Mesendoderm (in vitro differentiated cells): ENCODE data around the gene HABP4.

ENCODE experiments used
- DNase-seq: peaks from one replicate; pipeline ENCODE4 v3.0.0; 2013
- H2AK5ac ChIP-seq: 2 replicates; pipeline ENCODE4 v1.6.1; 2013; ENCODE audit warnings: low read length, inconsistent platforms
- H2BK120ac ChIP-seq: 2 replicates; pipeline ENCODE4 v1.6.1; 2013; ENCODE audit warnings: low read depth, mild to moderate bottlenecking, low read length, moderate library complexity, mixed read lengths
- H2BK15ac ChIP-seq: replicated peaks from 2 replicates; pipeline ENCODE4 v1.6.1; 2013; ENCODE audit warnings: low read depth, mild to moderate bottlenecking, moderate library complexity
- H2BK5ac ChIP-seq: 2 replicates; pipeline ENCODE4 v1.6.1; 2013; ENCODE audit warnings: low read length, inconsistent platforms
- H3K18ac ChIP-seq: 2 replicates; pipeline ENCODE4 v1.6.1; 2013; ENCODE audit warnings: mild to moderate bottlenecking, low read length, mixed read lengths
- H3K23ac ChIP-seq: one replicate; pipeline ENCODE4 v1.6.1; 2013; ENCODE audit warnings: low read length
- H3K27ac ChIP-seq: 2 replicates; pipeline ENCODE4 v1.5.1; 2013; ENCODE audit warnings: low read depth, mild to moderate bottlenecking, inconsistent platforms, low read length, moderate library complexity
- H3K27me3 ChIP-seq: 2 replicates; pipeline ENCODE4 v1.6.1; 2013; ENCODE audit warnings: low read length, control low read depth, mild to moderate bottlenecking, inconsistent platforms; ENCODE audit not compliant: insufficient read depth, poor library complexity
- H3K36me3 ChIP-seq: 2 replicates; pipeline ENCODE4 v1.6.1; 2013; ENCODE audit warnings: low read length, inconsistent platforms; ENCODE audit not compliant: control insufficient read depth, insufficient read depth
- H3K4ac ChIP-seq: one replicate; pipeline ENCODE4 v1.6.1; 2013; ENCODE audit warnings: low read depth, mild to moderate bottlenecking, low read length, moderate library complexity
- H3K4me1 ChIP-seq: 2 replicates; pipeline ENCODE4 v1.6.1; 2013; ENCODE audit warnings: low read depth, low read length, inconsistent platforms; ENCODE audit not compliant: control insufficient read depth
- H3K4me2 ChIP-seq: 2 replicates; pipeline ENCODE4 v1.6.1; 2013; ENCODE audit warnings: low read length
- H3K4me3 ChIP-seq: 2 replicates; pipeline ENCODE4 v1.5.1; 2013; ENCODE audit warnings: mild to moderate bottlenecking, low read length
- H3K56ac ChIP-seq: one replicate; pipeline ENCODE4 v1.6.1; 2013; ENCODE audit warnings: low read length
- H3K79me1 ChIP-seq: 2 replicates; pipeline ENCODE4 v1.6.1; 2013; ENCODE audit warnings: low read length, inconsistent platforms
- H3K79me2 ChIP-seq: 2 replicates; pipeline ENCODE4 v1.6.1; 2013; ENCODE audit warnings: mild to moderate bottlenecking, low read length; ENCODE audit not compliant: control insufficient read depth, insufficient read depth
- H3K9ac ChIP-seq: 2 replicates; pipeline ENCODE4 v1.6.1; 2013; ENCODE audit warnings: low read length, inconsistent platforms
- H4K5ac ChIP-seq: one replicate; pipeline ENCODE4 v1.6.1; 2013; ENCODE audit warnings: low read length
- H4K8ac ChIP-seq: one replicate; pipeline ENCODE4 v1.6.1; 2013; ENCODE audit warnings: low read depth, mild to moderate bottlenecking, control low read depth, low read length, moderate library complexity
- WGBS: extraction: QIAGEN DNeasy Blood & Tissue Kit; methylation state at CpG from one replicate; pipeline ENCODE4 v1.1.7; 2013; ENCODE audit warnings: low lambda C conversion rate, missing lambda C conversion rate; ENCODE audit not compliant: insufficient coverage; ENCODE audit errors: extremely low coverage; 5-methylcytosine and 5-hydroxymethylcytosine counted together

Gene HABP4

GRCh38 chr9:96419691-96419969 is 30.3 kb upstream of the HABP4 start:
- 100% methylated on average over 2 of the region's 2 CpGs for WGBS

GRCh38 chr9:96420468-96421219 is 29.3 kb upstream of the HABP4 start:
- no peak overlapping the region for H2BK5ac ChIP-seq
- no peaks in the 10 kb centered on the region for H3K36me3 ChIP-seq
- H3K18ac ChIP-seq, result peak overlapping the region; percentile 56
- H2BK15ac ChIP-seq, result no peak overlapping the region
- no peak overlapping the region for H3K56ac ChIP-seq
- no peak overlapping the region for H4K8ac ChIP-seq
- peaks cover 3% of the 10 kb centered on the region for H3K4me1 ChIP-seq
- peak overlapping the region; percentile 9 for H3K27ac ChIP-seq
- H3K27me3 ChIP-seq, result no peaks in the 10 kb centered on the region
- no peak overlapping the region for H3K4me2 ChIP-seq
- peaks cover 15% of the 10 kb centered on the region for H3K79me2 ChIP-seq
- H2AK5ac ChIP-seq, result no peak overlapping the region
- H2BK120ac ChIP-seq, result no peak overlapping the region
- DNase-seq, result peak; percentile 99
- H3K23ac ChIP-seq, result no peak overlapping the region
- no peak overlapping the region for H3K4me3 ChIP-seq
- no peak overlapping the region for H4K5ac ChIP-seq
- H3K4ac ChIP-seq, result no peak overlapping the region
- WGBS, result no CpG with 5 or more reads among the region's 6 CpGs
- no peak overlapping the region for H3K9ac ChIP-seq
- H3K79me1 ChIP-seq, result peaks cover 3% of the 10 kb centered on the region

More at GRCh38 chr9:96419691-96419969, 30.3 kb upstream of the HABP4 start:
- Histone ChIP-seq H3K79me2 (peaks cover 18% of the 10 kb centered on the region), H2BK15ac (no peak overlapping the region), H3K27ac (no peak overlapping the region), H3K27me3 (no peaks in the 10 kb centered on the region), H3K4ac (no peak overlapping the region), H3K9ac (no peak overlapping the region), H3K56ac (no peak overlapping the region), H3K4me3 (no peak overlapping the region), H3K36me3 (no peaks in the 10 kb centered on the region), H4K8ac (no peak overlapping the region), H3K4me2 (no peak overlapping the region), H2BK5ac (no peak overlapping the region), H3K23ac (no peak overlapping the region), H2BK120ac (no peak overlapping the region), H3K4me1 (peaks cover 3% of the 10 kb centered on the region), H3K79me1 (peaks cover 3% of the 10 kb centered on the region), H4K5ac (no peak overlapping the region), H3K18ac (no peak overlapping the region), H2AK5ac (no peak overlapping the region)
- no peak for DNase-seq

DNA sequence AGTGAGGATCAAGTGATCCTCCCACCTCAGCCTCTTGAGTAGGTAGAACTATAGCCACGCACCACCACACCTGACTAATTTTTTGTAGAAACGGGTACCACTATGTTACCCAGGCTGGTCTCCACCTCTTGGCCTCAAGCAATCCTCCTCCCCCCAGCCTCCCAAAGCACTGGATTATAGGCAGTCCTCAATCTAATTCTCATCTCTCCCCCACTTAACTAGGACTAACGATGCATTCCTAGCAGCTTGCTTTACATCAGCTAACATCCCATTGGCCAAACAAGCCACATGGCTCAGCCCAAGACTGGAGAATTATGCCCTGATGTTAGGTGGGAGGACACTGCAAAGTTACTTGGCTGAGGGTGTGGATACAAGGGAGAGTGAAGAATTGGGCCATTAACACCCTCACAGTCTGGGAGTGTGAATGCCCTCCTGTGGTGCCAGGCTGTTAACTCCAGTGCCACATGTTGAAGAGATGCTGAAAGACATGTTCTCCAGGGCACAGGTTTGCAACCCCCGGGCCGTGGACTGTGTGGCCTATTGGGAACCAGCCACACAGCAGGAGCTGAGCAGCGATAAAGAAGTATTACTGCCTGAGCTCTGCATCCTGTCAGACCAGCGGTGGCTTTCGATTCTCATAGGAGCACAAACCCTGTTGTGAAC is 26.5 kb upstream of the HABP4 start:
- Histone ChIP-seq H2AK5ac (no peak overlapping the region), H3K4ac (no peak overlapping the region), H3K4me1 (peaks cover 3% of the 10 kb centered on the region), H3K27me3 (no peaks in the 10 kb centered on the region), H3K4me2 (no peak overlapping the region), H3K4me3 (no peak overlapping the region), H3K9ac (no peak overlapping the region), H3K18ac (no peak overlapping the region), H2BK120ac (no peak overlapping the region), H3K79me1 (no peaks in the 10 kb centered on the region), H3K79me2 (no peaks in the 10 kb centered on the region), H2BK15ac (no peak overlapping the region), H4K8ac (no peak overlapping the region), H2BK5ac (no peak overlapping the region), H4K5ac (no peak overlapping the region), H3K27ac (no peak overlapping the region), H3K36me3 (no peaks in the 10 kb centered on the region), H3K56ac (peak overlapping the region; percentile 15), H3K23ac (no peak overlapping the region)
- peak; percentile 91 for DNase-seq
- no CpG with 5 or more reads among the region's 8 CpGs for WGBS

DNA sequence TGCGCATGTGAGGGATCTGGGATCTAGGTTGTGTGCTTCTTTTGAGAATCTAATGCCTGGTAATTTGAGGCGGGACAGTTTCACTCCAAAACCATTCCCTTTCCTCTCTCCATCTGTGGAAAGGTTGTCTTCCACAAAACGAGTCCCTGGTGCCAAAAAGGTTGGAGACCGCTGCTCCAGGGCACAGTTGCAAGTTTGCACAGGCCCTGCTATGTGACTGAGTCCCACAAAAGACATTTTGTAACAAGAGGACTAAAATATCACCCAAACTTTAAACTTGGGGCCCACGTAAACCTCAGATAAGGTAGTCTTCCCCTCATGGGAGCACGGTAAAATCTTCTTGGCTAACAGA is 26.0 kb upstream of the HABP4 start:
- H3K4me1 ChIP-seq, result peaks cover 3% of the 10 kb centered on the region
- H3K4ac ChIP-seq, result no peak overlapping the region
- no peak overlapping the region for H3K27ac ChIP-seq
- no peak overlapping the region for H4K5ac ChIP-seq
- WGBS, result no CpG with 5 or more reads among the region's 6 CpGs
- H3K56ac ChIP-seq, result no peak overlapping the region
- no peak overlapping the region for H2BK120ac ChIP-seq
- H3K27me3 ChIP-seq, result no peaks in the 10 kb centered on the region
- no peak overlapping the region for H2AK5ac ChIP-seq
- no peak overlapping the region for H3K4me3 ChIP-seq
- no peak for DNase-seq
- no peak overlapping the region for H3K9ac ChIP-seq
- no peaks in the 10 kb centered on the region for H3K79me1 ChIP-seq
- no peak overlapping the region for H3K23ac ChIP-seq
- H3K18ac ChIP-seq, result no peak overlapping the region
- no peaks in the 10 kb centered on the region for H3K36me3 ChIP-seq
- no peaks in the 10 kb centered on the region for H3K79me2 ChIP-seq
- H3K4me2 ChIP-seq, result no peak overlapping the region
- H4K8ac ChIP-seq, result no peak overlapping the region
- H2BK5ac ChIP-seq, result no peak overlapping the region
- H2BK15ac ChIP-seq, result no peak overlapping the region

DNA sequence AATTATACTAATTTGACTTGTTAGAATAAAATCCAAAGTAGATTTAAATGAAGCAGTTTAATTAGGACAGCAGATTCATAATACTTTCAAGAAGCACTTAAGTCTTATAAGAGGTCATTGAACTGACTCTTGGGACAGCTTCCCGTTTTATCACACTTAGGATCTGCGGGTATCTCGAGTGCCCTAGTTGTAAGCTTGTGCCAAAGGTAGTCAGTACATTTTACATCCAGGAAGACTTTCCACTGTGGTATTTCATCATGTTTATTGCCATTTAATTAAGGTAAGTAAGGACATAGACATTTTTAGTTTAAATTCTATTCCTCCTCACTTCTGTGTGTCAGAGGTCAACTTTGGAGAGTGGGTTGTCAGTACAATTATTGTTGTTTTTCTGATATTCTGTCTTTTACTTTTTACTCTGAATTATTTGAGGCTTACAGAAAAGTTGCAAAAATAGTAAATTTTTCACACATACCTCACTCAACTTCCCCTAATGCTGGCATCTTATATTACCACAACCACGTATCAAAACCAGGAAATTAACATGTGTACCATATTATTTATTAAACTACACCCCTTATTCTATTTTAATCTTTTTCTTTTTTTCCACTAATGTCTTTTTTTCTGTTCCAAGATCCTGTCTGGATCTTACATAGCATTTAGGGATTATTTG is 24.3 kb upstream of the HABP4 start:
- Histone ChIP-seq H2BK120ac (no peak overlapping the region), H2AK5ac (no peak overlapping the region), H3K56ac (no peak overlapping the region), H3K27me3 (no peaks in the 10 kb centered on the region), H2BK5ac (no peak overlapping the region), H3K79me2 (no peaks in the 10 kb centered on the region), H4K5ac (no peak overlapping the region), H2BK15ac (no peak overlapping the region), H3K4me3 (no peak overlapping the region), H4K8ac (no peak overlapping the region), H3K79me1 (no peaks in the 10 kb centered on the region), H3K27ac (no peak overlapping the region), H3K4me2 (no peak overlapping the region), H3K36me3 (no peaks in the 10 kb centered on the region), H3K4ac (no peak overlapping the region), H3K9ac (no peak overlapping the region), H3K4me1 (peaks cover 3% of the 10 kb centered on the region), H3K23ac (no peak overlapping the region), H3K18ac (no peak overlapping the region)
- 100% methylated on average over 1 of the region's 4 CpGs for WGBS
- DNase-seq, result no peak
